ENCODE results near the gene DDX27.

DDX27 gene

DNA sequence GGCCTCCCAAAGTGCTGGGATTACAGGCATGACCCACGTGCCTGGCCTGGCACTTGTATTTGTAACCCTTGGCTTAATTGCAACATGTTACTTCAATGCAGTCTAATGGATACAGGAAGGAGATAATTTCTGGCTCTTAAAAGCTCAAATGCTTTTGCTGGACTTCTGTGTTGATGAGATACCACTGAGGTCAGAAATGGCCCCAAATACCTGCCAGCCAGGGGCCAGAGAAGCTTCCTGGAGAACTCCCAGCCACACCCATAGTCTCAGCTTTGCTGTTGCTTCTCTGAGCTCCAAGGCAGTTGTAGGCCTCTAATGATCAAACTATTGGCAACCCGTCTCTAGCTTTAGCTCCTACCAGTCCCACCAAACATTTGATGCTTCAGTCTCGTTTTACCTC is 72.8 kb downstream of the DDX27 start:
- no peak for TF ChIP-seq SIN3A (IDR thresholded peaks at IDR 0.05; ENCODE audit: borderline replicate concordance, insufficient read depth, low read length)
- TF ChIP-seq TAF1 (IDR thresholded peaks at IDR 0.05; ENCODE audit: borderline replicate concordance, insufficient read depth, low read length), result no peak
- TF ChIP-seq, protein P1, sequence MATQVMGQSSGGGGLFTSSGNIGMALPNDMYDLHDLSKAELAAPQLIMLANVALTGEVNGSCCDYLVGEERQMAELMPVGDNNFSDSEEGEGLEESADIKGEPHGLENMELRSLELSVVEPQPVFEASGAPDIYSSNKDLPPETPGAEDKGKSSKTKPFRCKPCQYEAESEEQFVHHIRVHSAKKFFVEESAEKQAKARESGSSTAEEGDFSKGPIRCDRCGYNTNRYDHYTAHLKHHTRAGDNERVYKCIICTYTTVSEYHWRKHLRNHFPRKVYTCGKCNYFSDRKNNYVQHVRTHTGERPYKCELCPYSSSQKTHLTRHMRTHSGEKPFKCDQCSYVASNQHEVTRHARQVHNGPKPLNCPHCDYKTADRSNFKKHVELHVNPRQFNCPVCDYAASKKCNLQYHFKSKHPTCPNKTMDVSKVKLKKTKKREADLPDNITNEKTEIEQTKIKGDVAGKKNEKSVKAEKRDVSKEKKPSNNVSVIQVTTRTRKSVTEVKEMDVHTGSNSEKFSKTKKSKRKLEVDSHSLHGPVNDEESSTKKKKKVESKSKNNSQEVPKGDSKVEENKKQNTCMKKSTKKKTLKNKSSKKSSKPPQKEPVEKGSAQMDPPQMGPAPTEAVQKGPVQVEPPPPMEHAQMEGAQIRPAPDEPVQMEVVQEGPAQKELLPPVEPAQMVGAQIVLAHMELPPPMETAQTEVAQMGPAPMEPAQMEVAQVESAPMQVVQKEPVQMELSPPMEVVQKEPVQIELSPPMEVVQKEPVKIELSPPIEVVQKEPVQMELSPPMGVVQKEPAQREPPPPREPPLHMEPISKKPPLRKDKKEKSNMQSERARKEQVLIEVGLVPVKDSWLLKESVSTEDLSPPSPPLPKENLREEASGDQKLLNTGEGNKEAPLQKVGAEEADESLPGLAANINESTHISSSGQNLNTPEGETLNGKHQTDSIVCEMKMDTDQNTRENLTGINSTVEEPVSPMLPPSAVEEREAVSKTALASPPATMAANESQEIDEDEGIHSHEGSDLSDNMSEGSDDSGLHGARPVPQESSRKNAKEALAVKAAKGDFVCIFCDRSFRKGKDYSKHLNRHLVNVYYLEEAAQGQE (IDR thresholded peaks at IDR 0.05; ENCODE audit: insufficient read depth in 1 of 2, low read depth in 2 of 2, low read length in 2 of 2), result no peak
- no peak for TF ChIP-seq FOXP2 (optimal IDR thresholded peaks at IDR 0.05; ENCODE audit: borderline replicate concordance, extremely low read depth, extremely low read length, insufficient read depth)
- no peak for TF ChIP-seq POLR2AphosphoS5 (IDR thresholded peaks at IDR 0.05; ENCODE audit: low read depth, low read length)

DNA sequence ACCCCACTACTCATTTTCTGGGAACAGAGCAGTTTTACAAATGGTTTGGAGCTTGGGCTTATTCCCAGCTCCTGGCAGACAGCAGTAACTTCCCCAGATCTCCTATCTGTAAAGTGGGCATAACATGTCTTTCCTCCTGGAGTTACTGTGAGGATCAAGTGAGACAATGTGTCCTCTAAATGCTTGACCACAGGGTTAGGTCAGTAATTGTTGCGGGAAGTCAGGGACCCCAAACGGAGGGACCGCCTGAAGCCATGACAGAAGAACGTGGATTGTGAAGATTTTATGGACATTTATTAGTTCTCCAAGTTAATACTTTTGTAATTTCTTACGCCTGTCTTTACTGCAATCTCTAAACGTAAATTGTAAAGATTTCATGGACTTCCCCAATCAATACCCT is 73.9 kb downstream of the DDX27 start:
- TF ChIP-seq TAF1 (IDR thresholded peaks at IDR 0.05; ENCODE audit: borderline replicate concordance, insufficient read depth, low read length) (no peak), SIN3A (IDR thresholded peaks at IDR 0.05; ENCODE audit: borderline replicate concordance, insufficient read depth, low read length) (no peak), POLR2AphosphoS5 (IDR thresholded peaks at IDR 0.05; ENCODE audit: low read depth, low read length) (no peak)
- TF ChIP-seq, protein P1 (IDR thresholded peaks at IDR 0.05; ENCODE audit: insufficient read depth in 1 of 2, low read depth in 2 of 2, low read length in 2 of 2), result no peak

Measured in PFSK-1 (cell line).